ENCODE measurements around the gene POLR2I. TPM values are rescaled to one million over a fixed set of nuclear protein-coding genes. Genes with fewer than 3 reads are reported as not detected.
A peak's percentile ranks its signal among the peaks of the same experiment; 100 is the strongest.

The POLR2I gene
- total and polyA plus RNA-seq, 2 experiments from 2014 or later = 94.0 to 413 TPM

DNA sequence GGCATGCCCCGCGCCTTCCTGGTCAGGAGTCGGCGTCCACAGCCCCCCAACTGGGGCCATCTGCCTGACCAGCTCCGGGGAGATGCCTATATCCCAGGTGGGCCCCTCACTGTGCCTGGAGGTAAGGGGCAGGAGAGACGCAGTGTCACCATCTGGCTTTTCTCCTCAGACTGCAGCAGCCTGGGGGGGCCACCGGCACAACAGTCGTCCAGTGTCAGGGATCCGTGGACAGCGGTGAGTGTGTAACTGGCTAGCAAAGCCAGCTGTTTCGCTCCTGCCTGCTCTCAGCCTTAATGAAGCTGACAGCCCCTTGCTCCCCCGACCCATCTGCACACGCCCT, 3.5 kb downstream of the POLR2I start:
- Histone ChIP-seq H2AFZ (no peak overlapping the region), H4K20me1 (replicated peaks; ENCODE audit: insufficient read depth) (peaks cover 6% of the 10 kb centered on the region; the same call in 1 of the 2 replicates), H3K27ac (ENCODE audit: low read depth) (peak overlapping the region; percentile 32; the same call in 1 of the 2 replicates), H3K4me3 (peak overlapping the region; percentile 23; the same call in 1 of the 2 replicates), H3K4me2 (peak overlapping the region; percentile 65; the same call in 1 of the 2 replicates), H3K79me2 (replicated peaks; ENCODE audit: insufficient read depth) (peaks cover 10% of the 10 kb centered on the region; the same call in 1 of the 2 replicates), H3K4me1 (ENCODE audit: insufficient read depth) (peaks cover 18% of the 10 kb centered on the region), H3F3A (replicated peaks; ENCODE audit: low read depth) (peaks cover 21% of the 10 kb centered on the region), H3K9me2 (ENCODE audit: insufficient read depth) (no peaks in the 10 kb centered on the region), H3K36me3 (ENCODE audit: insufficient read depth) (no peaks in the 10 kb centered on the region; the same call in 1 of the 2 replicates), H3K27me3 (ENCODE audit: insufficient read depth) (no peaks in the 10 kb centered on the region)
- H3K36me3 Mint-ChIP-seq (ENCODE audit: low read depth) = peaks cover 34% of the 10 kb centered on the region
- no peak for ATAC-seq
- no peak overlapping the region for H3K4me3 Mint-ChIP-seq
- no peaks in the 10 kb centered on the region for H3K9me3 Mint-ChIP-seq
- TF ChIP-seq, protein P1, sequence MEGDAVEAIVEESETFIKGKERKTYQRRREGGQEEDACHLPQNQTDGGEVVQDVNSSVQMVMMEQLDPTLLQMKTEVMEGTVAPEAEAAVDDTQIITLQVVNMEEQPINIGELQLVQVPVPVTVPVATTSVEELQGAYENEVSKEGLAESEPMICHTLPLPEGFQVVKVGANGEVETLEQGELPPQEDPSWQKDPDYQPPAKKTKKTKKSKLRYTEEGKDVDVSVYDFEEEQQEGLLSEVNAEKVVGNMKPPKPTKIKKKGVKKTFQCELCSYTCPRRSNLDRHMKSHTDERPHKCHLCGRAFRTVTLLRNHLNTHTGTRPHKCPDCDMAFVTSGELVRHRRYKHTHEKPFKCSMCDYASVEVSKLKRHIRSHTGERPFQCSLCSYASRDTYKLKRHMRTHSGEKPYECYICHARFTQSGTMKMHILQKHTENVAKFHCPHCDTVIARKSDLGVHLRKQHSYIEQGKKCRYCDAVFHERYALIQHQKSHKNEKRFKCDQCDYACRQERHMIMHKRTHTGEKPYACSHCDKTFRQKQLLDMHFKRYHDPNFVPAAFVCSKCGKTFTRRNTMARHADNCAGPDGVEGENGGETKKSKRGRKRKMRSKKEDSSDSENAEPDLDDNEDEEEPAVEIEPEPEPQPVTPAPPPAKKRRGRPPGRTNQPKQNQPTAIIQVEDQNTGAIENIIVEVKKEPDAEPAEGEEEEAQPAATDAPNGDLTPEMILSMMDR (conservative IDR thresholded peaks at IDR 0.05; ENCODE audit: low read depth in 2 of 2) = no peak
- TF ChIP-seq ZNF114 (CRISPR knock-in tag; IDR thresholded peaks at IDR 0.05) = no peak
- peaks cover 23% of the 10 kb centered on the region for H3K27me3 Mint-ChIP-seq (ENCODE audit: insufficient read depth, low read depth, poor library complexity)
- H3K27ac Mint-ChIP-seq = no peak overlapping the region
- peaks cover 32% of the 10 kb centered on the region for H3K4me1 Mint-ChIP-seq
- no peak for DNase-seq (ENCODE audit: low spot score)

DNA sequence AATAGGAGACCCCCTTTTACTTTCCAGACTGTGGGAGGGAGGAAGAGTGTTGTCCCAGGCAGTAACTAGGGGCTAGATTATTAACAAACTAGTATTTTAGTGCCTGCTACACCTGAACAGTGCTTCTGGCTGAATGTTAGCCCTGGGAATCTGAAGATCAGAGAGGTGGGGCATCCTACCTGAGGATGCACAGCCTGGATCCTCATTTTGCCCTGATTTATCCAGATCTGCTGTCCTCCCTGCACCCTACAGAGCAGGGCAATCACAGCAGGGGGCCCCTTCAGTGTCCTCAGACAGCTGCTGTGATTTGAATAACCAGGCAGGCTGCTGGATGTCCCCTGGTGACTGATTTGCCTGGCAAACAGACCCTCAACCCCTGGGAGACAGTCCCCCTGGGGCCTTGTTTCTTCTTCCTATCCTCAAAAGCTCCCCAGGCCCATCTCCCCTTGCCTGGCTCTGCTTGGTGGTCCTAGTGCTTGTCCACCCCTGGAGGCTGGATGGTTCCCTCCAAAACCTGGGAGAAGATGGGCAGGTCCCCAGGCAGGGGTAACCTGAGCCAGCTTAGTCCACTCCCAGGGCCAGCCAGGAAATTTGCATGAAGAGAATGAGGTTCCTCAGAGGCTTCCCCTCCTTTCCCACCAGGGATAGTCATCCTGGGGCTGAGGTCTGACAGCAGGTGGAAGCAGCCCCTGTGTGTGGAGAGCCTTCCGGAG, 4.0 kb downstream of the POLR2I start, which contains the start of gene OVOL3:
Gene OVOL3 (plus strand): TSS at position 657 of the 713 bp plus-strand sequence. CDS start 60 bp downstream, outside the sequence.
- peak within 1 kb of the TSS; percentile 32; the same call in 1 of the 2 replicates for H3K27ac ChIP-seq (ENCODE audit: low read depth)
- no peaks in the 10 kb centered on the region; the same call in 1 of the 2 replicates for H3K36me3 ChIP-seq (ENCODE audit: insufficient read depth)
- peak; percentile 18 for ATAC-seq
- TF ChIP-seq STAT1 (IDR thresholded peaks at IDR 0.05; ENCODE audit: unreplicated experiment) = no peak
- no peak for TF ChIP-seq EZH2phosphoT487 (IDR thresholded peaks at IDR 0.05; ENCODE audit: unreplicated experiment)
- no peaks in the 10 kb centered on the region for H3K27me3 ChIP-seq (ENCODE audit: insufficient read depth)
- peak within 1 kb of the TSS; percentile 23; the same call in 1 of the 2 replicates for H3K4me3 ChIP-seq
- Mint-ChIP-seq H3K27me3 (ENCODE audit: insufficient read depth, low read depth, poor library complexity) (peaks cover 23% of the 10 kb centered on the region), H3K9me3 (no peaks in the 10 kb centered on the region), H3K4me3 (no peak within 1 kb of the TSS), H3K36me3 (ENCODE audit: low read depth) (peaks cover 32% of the 10 kb centered on the region), H3K4me1 (peaks cover 29% of the 10 kb centered on the region), H3K27ac (peak within 1 kb of the TSS; percentile 50; the same call in 1 of the 2 replicates)
- peak; percentile 85 for DNase-seq (ENCODE audit: low spot score)
- H3K79me2 ChIP-seq (replicated peaks; ENCODE audit: insufficient read depth) = peaks cover 8% of the 10 kb centered on the region; the same call in 1 of the 2 replicates
- peak within 1 kb of the TSS; percentile 65 for H3K4me2 ChIP-seq
- H3K4me1 ChIP-seq (ENCODE audit: insufficient read depth) = peaks cover 15% of the 10 kb centered on the region
- no peak within 1 kb of the TSS for H2AFZ ChIP-seq
- H4K20me1 ChIP-seq (replicated peaks; ENCODE audit: insufficient read depth) = peaks cover 6% of the 10 kb centered on the region; the same call in 1 of the 2 replicates
- no peaks in the 10 kb centered on the region for H3K9me2 ChIP-seq (ENCODE audit: insufficient read depth)
- peaks cover 16% of the 10 kb centered on the region for H3F3A ChIP-seq (replicated peaks; ENCODE audit: low read depth)

DNA sequence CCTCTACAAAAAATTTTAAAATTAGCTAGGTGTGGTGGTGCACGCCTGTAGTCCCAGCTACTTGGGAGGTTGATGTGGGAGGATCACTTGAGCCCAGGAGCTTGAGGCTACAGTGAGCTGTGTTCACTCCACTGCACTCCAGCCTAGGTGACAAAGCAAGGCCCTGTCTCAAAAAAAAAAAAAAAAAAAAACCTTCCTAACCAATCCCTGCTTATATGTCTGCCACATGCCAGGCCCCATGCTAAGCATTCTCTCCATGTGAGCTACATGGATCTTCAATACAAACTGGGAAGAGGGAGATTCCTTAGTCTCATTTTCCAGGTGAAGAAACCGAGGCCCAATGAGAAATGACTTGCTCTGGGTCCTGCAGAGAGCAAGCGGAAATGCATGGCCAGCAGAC, 6.0 kb downstream of the POLR2I start:
- Mint-ChIP-seq H3K4me3 (no peak overlapping the region), H3K9me3 (no peaks in the 10 kb centered on the region), H3K36me3 (ENCODE audit: low read depth) (peaks cover 41% of the 10 kb centered on the region), H3K27me3 (ENCODE audit: insufficient read depth, low read depth, poor library complexity) (peaks cover 9% of the 10 kb centered on the region), H3K4me1 (peaks cover 27% of the 10 kb centered on the region), H3K27ac (no peak overlapping the region)
- no peak for TF ChIP-seq EZH2phosphoT487 (IDR thresholded peaks at IDR 0.05; ENCODE audit: unreplicated experiment)
- TF ChIP-seq ZNF331 (CRISPR knock-in tag; IDR thresholded peaks at IDR 0.05; ENCODE audit: low read depth) = no peak
- no peak for TF ChIP-seq JUNB (IDR thresholded peaks at IDR 0.05; ENCODE audit: unreplicated experiment)
- TF ChIP-seq, protein P2, sequence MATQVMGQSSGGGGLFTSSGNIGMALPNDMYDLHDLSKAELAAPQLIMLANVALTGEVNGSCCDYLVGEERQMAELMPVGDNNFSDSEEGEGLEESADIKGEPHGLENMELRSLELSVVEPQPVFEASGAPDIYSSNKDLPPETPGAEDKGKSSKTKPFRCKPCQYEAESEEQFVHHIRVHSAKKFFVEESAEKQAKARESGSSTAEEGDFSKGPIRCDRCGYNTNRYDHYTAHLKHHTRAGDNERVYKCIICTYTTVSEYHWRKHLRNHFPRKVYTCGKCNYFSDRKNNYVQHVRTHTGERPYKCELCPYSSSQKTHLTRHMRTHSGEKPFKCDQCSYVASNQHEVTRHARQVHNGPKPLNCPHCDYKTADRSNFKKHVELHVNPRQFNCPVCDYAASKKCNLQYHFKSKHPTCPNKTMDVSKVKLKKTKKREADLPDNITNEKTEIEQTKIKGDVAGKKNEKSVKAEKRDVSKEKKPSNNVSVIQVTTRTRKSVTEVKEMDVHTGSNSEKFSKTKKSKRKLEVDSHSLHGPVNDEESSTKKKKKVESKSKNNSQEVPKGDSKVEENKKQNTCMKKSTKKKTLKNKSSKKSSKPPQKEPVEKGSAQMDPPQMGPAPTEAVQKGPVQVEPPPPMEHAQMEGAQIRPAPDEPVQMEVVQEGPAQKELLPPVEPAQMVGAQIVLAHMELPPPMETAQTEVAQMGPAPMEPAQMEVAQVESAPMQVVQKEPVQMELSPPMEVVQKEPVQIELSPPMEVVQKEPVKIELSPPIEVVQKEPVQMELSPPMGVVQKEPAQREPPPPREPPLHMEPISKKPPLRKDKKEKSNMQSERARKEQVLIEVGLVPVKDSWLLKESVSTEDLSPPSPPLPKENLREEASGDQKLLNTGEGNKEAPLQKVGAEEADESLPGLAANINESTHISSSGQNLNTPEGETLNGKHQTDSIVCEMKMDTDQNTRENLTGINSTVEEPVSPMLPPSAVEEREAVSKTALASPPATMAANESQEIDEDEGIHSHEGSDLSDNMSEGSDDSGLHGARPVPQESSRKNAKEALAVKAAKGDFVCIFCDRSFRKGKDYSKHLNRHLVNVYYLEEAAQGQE (IDR thresholded peaks at IDR 0.05; ENCODE audit: unreplicated experiment) = no peak
- TF ChIP-seq CREB1 (CRISPR knock-in tag; IDR thresholded peaks at IDR 0.05; ENCODE audit: low read depth) = no peak
- no peak for TF ChIP-seq STAT1 (IDR thresholded peaks at IDR 0.05; ENCODE audit: unreplicated experiment)
- H3K36me3 ChIP-seq (ENCODE audit: insufficient read depth) = peaks cover 6% of the 10 kb centered on the region
- no peak overlapping the region for H3K27ac ChIP-seq (ENCODE audit: low read depth)
- ATAC-seq (no peak), DNase-seq (ENCODE audit: low spot score) (no peak)
- 0 out of 2 replicates have a peak, but pooled peaks cover 4% of the 10 kb centered on the region for H3K79me2 ChIP-seq (replicated peaks; ENCODE audit: insufficient read depth)
- H3F3A ChIP-seq (replicated peaks; ENCODE audit: low read depth) = peaks cover 12% of the 10 kb centered on the region
- no peaks in the 10 kb centered on the region for H3K9me2 ChIP-seq (ENCODE audit: insufficient read depth)
- no peak overlapping the region for H3K4me2 ChIP-seq
- no peak overlapping the region for H3K4me3 ChIP-seq
- H2AFZ ChIP-seq = no peak overlapping the region
- peaks cover 15% of the 10 kb centered on the region for H3K4me1 ChIP-seq (ENCODE audit: insufficient read depth)
- peaks cover 6% of the 10 kb centered on the region; the same call in 1 of the 2 replicates for H4K20me1 ChIP-seq (replicated peaks; ENCODE audit: insufficient read depth)
- no peaks in the 10 kb centered on the region for H3K27me3 ChIP-seq (ENCODE audit: insufficient read depth)
